Hepatocyte (in vitro differentiated cells): ENCODE results near the gene EVC2.

Source experiments
- EZH2phosphoT487 ChIP-seq: fragments of 200-600 bp; sonication (generic); IDR thresholded peaks from one replicate; pipeline ENCODE4 v1.6.1; 2018; ENCODE audit warnings: antibody characterized with exemption, mild to moderate bottlenecking, low read depth, moderate library complexity; ENCODE audit not compliant: unreplicated experiment, severe bottlenecking
- TF ChIP-seq, protein P1 (sequence below): fragments of 200-600 bp; sonication (generic); IDR thresholded peaks from 2 replicates; pipeline ENCODE4 v1.5.1; 2016; ENCODE audit warnings: antibody characterized with exemption, mild to moderate bottlenecking; ENCODE audit not compliant: poor library complexity

GRCh38 chr4:5650040-5650439 is 58.3 kb downstream of the EVC2 start:
- TF ChIP-seq, protein P1, sequence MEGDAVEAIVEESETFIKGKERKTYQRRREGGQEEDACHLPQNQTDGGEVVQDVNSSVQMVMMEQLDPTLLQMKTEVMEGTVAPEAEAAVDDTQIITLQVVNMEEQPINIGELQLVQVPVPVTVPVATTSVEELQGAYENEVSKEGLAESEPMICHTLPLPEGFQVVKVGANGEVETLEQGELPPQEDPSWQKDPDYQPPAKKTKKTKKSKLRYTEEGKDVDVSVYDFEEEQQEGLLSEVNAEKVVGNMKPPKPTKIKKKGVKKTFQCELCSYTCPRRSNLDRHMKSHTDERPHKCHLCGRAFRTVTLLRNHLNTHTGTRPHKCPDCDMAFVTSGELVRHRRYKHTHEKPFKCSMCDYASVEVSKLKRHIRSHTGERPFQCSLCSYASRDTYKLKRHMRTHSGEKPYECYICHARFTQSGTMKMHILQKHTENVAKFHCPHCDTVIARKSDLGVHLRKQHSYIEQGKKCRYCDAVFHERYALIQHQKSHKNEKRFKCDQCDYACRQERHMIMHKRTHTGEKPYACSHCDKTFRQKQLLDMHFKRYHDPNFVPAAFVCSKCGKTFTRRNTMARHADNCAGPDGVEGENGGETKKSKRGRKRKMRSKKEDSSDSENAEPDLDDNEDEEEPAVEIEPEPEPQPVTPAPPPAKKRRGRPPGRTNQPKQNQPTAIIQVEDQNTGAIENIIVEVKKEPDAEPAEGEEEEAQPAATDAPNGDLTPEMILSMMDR: no peak
- TF ChIP-seq EZH2phosphoT487: no peak
